ENCODE results near the gene SELE.

Gene SELE

DNA sequence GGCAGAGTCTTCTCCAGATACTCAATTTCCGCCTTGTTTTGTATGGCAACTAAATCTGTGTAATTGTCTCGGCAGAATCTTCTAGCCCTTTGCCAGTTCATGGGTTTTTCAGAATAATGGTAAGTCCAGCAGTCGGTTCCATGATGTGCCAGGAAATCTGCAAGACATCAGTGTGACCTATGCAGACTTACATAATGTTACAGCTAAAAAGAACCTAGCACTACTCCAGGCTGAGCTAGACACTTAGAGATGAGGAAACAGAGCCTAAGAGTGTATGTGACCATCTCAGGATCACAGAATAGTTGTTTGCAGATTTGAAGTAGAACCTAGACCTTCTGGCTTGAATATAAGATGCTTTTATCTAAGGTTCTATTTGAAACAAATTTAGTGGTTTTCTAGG, 25.2 kb downstream of the SELE start:
- H3K27me3 Mint-ChIP-seq = no peaks in the 10 kb centered on the region
- H3K9me3 Mint-ChIP-seq = peaks cover 7% of the 10 kb centered on the region
- CTCF ChIA-PET = interaction anchor here (1.0 to 7.1 kb wide), 6 partner anchors 9 to 161 kb away, joined by 3 to 100 read pairs (median 24); partner anchors contain the start of gene F5
- H3K36me3 Mint-ChIP-seq = peaks cover 57% of the 10 kb centered on the region
- peaks cover 50% of the 10 kb centered on the region for H3K4me1 Mint-ChIP-seq
- peak overlapping the region; percentile 93 for H3K27ac Mint-ChIP-seq
- peak overlapping the region; percentile 88 for H3K4me3 Mint-ChIP-seq
- no peak for DNase-seq

DNA sequence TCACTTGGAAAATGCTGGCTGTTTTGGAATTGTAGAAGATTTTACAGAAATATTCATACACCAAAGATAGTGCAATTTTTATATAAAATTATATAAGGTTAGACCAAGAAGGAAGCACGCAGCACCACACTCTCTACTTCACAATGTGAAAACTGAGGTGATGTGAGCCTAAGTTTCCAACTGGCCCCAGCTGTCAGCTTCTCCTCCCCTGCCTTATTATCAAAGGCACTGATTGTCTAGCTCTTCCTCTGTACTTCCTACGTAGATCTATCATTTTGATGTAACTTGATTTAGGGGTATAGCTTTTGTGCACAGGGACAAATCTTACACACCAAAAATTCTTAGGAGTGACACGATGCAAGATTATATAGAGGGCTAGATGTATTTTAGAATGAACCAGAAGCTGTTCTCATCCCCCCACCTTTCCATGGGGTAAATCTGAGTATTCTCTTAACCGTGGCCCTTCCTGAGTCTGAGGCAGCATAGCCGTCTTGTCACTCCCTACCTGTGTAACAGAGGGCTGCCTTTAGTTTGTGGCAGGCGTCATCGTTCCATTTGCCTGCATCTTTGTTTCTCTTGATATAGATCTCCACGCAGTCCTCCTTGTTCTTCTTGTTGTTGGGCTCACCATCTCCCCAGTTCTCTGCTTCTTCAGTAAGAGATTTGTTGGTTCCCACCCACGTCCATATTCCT, 25.8 kb downstream of the SELE start:
- peak; percentile 47 for DNase-seq
- H3K4me3 Mint-ChIP-seq = peak overlapping the region; percentile 88
- CTCF ChIA-PET = interaction anchor here (1.0 to 7.1 kb wide), 6 partner anchors 9 to 161 kb away, joined by 3 to 100 read pairs (median 24); partner anchors contain the start of gene F5
- H3K27ac Mint-ChIP-seq = peak overlapping the region; percentile 93
- H3K4me1 Mint-ChIP-seq = peaks cover 56% of the 10 kb centered on the region
- H3K9me3 Mint-ChIP-seq = peaks cover 1% of the 10 kb centered on the region
- peaks cover 60% of the 10 kb centered on the region for H3K36me3 Mint-ChIP-seq
- H3K27me3 Mint-ChIP-seq = no peaks in the 10 kb centered on the region

DNA sequence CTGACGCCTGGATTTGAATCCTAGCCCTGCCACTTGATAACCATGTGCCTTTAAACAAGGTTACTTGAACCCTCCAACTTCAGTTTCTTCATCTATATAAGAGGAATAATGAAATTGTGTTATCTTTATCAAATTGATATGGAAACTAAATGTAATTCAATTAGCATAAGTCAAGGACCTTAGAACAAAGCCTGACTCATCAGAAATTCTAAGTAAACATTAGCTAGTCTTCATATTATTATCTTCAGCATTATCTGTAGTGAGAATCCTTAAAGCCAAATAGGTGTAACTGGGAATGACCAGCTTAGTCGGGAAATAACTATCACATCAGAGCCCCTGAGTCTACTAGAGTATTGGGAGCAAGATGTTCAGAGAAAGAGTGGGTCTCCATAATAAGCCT, 29.1 kb downstream of the SELE start:
- Mint-ChIP-seq H3K27ac (peak overlapping the region; percentile 82), H3K36me3 (peaks cover 87% of the 10 kb centered on the region), H3K9me3 (no peaks in the 10 kb centered on the region), H3K4me3 (peak overlapping the region; percentile 88), H3K27me3 (no peaks in the 10 kb centered on the region), H3K4me1 (peaks cover 76% of the 10 kb centered on the region)
- DNase-seq = no peak
- CTCF ChIA-PET = interaction anchor here (1.7 to 7.1 kb wide), 3 partner anchors 11 to 118 kb away, joined by 8 to 100 read pairs (median 62); partner anchors contain the start of gene F5

DNA sequence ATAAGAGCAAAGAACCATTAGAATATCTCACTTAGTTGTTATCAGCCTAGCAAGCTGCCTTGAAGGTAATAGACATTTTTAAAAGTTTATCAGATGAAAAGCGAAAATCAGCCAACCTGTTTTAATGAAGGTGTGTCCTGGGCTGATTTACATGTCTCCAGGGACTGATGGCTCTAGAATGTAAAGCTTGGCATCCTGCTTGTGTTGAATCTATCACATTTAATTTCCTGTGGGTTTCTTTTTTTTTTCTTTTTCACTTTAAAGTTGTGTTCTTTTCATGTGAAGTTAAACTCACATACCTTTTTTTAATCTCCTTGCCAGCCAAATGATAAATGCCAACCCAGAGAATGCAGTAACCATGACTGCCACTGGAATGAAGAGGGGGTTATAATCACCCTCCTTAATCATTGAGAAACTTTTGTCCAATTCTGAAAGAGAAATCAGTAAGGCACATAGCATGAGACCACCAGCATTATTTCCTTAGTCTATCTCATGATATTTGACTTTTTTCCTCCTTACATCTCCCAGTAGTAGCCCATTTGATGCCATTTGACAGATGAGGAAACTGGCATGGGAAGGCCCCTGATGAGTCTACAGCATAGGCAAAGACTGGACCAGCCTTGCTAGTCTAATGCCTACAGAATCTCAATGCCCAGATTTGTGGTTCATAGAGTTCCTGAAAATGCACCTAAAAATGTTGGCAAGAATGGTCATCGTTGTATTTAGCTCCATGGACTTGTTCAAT, 32.4 kb downstream of the SELE start:
- Mint-ChIP-seq H3K9me3 (no peaks in the 10 kb centered on the region), H3K36me3 (peaks cover 96% of the 10 kb centered on the region), H3K4me1 (peaks cover 98% of the 10 kb centered on the region), H3K27ac (peak overlapping the region; percentile 82), H3K27me3 (no peaks in the 10 kb centered on the region), H3K4me3 (peak overlapping the region; percentile 50)
- no peak for DNase-seq
- CTCF ChIA-PET = interaction anchor here (0.9 to 3.5 kb wide), 7 partner anchors 9 to 117 kb away, joined by 3 to 14 read pairs (median 7); partner anchors contain the start of gene F5

DNA sequence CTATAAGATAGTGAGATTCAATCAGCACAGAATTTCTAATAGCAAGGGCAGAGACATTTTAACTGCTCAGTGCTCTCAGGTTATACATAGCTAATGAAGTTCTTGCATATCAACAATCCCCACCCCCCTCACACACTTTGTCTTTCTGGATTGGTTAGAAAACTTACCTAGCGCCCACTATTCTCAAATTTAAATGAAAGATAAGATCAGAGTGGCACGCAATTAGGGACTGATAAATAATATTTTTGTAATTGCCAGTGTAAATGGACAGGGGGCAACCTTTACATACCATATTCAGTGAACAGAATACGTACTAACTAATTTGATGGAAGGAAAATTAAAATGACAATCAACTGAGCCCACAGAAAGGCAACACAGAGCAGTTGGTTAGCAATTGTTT, 34.2 kb downstream of the SELE start:
- H3K4me3 Mint-ChIP-seq = peak overlapping the region; percentile 27
- peaks cover 96% of the 10 kb centered on the region for H3K36me3 Mint-ChIP-seq
- CTCF ChIA-PET = interaction anchor here (0.9 to 3.5 kb wide), 5 partner anchors 8 to 98 kb away, joined by 3 to 14 read pairs (median 5); no protein-coding TSS in a partner anchor
- H3K9me3 Mint-ChIP-seq = no peaks in the 10 kb centered on the region
- peak overlapping the region; percentile 88 for H3K27ac Mint-ChIP-seq
- no peak for DNase-seq
- no peaks in the 10 kb centered on the region for H3K27me3 Mint-ChIP-seq
- peaks cover 98% of the 10 kb centered on the region for H3K4me1 Mint-ChIP-seq

DNA sequence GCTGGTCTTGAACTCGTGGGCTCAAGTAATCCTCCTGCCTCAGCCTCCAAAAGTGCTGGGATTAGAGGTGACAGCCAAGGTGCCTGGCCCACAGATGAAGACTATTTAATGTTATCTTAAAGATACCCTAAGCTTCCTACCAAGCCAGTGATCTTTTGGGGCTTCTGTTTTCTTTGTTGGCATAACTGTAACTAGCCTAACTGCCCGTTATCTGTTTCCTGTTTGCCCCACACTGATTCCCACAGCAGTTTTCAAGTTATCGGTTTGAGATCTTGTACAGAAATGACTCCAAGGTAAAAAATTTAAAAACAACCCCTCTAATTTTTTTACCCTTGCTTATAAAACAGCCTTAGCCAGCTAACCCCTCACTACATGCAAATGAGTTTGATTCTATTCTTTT, 34.9 kb downstream of the SELE start:
- H3K36me3 Mint-ChIP-seq = peaks cover 95% of the 10 kb centered on the region
- peak overlapping the region; percentile 88 for H3K27ac Mint-ChIP-seq
- CTCF ChIA-PET = interaction anchor here (0.6 to 3.5 kb wide), 5 partner anchors 9 to 207 kb away, joined by 3 to 14 read pairs (median 3); no protein-coding TSS in a partner anchor
- DNase-seq = peak; percentile 34
- H3K4me1 Mint-ChIP-seq = peaks cover 98% of the 10 kb centered on the region
- H3K4me3 Mint-ChIP-seq = peak overlapping the region; percentile 27
- H3K9me3 Mint-ChIP-seq = no peaks in the 10 kb centered on the region
- H3K27me3 Mint-ChIP-seq = no peaks in the 10 kb centered on the region

DNA sequence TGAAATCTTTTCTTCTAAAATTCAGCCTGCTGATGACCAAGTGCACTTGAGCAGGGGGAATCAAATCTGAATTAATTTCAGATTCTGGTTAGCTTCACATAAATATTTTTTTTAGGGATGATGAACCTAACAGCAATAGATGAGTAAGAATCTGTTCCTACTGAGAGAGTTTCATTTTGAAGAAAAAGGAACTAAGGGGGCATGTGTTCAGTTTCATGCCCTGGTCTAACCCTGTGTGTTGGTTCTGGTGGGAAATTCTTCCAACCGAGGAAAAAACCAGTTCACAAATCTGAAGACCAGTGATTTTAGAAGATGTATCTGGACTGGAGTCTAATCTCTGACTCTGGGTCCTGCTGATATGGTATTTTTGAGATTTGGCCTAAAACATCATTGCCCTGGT, 36.1 kb downstream of the SELE start:
- Mint-ChIP-seq H3K36me3 (peaks cover 92% of the 10 kb centered on the region), H3K9me3 (no peaks in the 10 kb centered on the region), H3K27me3 (no peaks in the 10 kb centered on the region), H3K4me1 (peaks cover 98% of the 10 kb centered on the region), H3K4me3 (no peak overlapping the region), H3K27ac (peak overlapping the region; percentile 88)
- no peak for DNase-seq
- CTCF ChIA-PET = interaction anchor here (1.3 to 7.8 kb wide), 4 partner anchors 10 to 119 kb away, joined by 3 to 62 read pairs (median 32); no protein-coding TSS in a partner anchor

DNA sequence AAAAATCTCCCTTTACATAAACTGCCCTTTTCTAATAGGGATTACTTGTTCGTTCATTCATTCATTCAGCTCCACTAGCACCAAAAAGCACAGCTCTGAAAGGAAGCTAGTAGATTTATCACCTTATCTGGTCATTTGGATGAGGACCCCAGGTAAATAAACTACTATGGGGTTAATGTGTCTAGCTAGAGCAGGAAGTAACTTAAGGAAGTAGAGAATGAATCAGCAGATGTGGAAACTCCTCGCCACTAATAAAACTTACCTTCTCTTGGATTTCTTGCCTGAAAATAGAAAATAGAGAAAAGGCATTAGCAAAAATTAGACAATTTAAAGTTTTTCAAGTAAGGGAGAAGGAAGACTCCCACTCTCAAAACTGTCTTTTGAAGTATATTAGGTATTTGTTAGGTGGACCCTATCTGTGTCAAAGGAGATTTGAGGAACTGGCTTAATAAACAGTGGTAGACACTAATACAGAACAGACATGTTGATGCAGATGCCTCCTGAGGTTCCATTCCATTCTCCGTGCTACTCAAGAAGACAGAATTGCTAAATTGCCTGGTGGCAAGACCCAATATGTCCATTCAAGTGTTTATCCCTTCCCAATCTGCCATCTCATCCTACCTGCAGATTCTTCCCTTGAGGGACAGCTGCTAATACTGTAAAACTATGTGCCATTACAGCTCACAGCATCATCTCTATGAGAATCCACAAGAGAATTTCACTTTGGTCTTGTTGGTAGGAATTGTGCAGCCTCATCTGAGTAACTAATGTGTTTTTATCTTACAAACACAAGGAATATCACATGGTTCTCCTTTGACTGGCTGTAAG, 37.4 kb downstream of the SELE start:
- CTCF ChIA-PET = interaction anchor here (1.1 to 7.8 kb wide), 7 partner anchors 11 to 146 kb away, joined by 3 to 62 read pairs (median 8); partner anchors contain the start of gene F5
- Mint-ChIP-seq H3K4me1 (peaks cover 96% of the 10 kb centered on the region), H3K4me3 (peak overlapping the region; percentile 24), H3K9me3 (no peaks in the 10 kb centered on the region), H3K36me3 (peaks cover 85% of the 10 kb centered on the region), H3K27ac (peak overlapping the region; percentile 95), H3K27me3 (no peaks in the 10 kb centered on the region)
- no peak for DNase-seq

DNA sequence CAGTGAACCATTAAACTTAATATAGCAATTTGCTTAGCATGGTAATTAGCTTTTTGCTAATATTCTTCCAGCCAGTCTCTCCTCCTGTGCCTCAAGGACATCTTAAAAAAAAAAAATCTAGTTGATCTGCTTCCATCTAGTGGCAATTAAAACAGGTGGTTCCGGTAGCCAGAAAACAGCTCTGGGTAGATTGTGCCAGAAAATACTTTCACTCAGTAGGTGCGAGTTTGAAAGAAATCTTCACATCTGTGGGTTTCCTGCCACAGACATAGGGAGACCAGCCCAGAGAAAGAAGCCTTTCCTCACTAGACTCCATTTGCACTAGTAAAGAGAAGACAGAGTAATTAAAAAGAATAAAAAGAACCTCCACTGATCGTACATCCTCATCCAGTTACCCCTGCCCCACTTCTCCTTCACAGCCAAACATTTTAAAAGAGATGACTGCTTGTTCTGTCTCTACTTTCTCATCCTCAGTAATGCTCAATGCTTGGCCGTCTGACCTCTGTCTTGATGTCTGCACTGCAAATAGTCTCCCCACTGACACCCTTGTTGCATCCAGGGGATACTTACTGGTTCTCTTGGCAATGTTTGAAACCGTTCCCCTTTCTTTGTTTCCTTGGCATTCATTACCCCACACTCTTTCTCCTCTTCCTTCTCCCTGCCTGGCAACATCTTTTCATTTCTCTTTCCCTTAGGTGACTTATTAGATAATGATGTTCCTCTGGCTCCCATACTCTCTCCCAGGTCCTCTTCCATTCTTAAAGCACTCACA, 39.4 kb downstream of the SELE start:
- CTCF ChIA-PET = interaction anchor here (0.6 to 7.8 kb wide), 14 partner anchors 8 to 141 kb away, joined by 3 to 151 read pairs (median 4); partner anchors contain the start of gene F5
- Mint-ChIP-seq H3K27me3 (no peaks in the 10 kb centered on the region), H3K4me3 (peak overlapping the region; percentile 39), H3K4me1 (peaks cover 98% of the 10 kb centered on the region), H3K36me3 (peaks cover 85% of the 10 kb centered on the region), H3K27ac (peak overlapping the region; percentile 95), H3K9me3 (no peaks in the 10 kb centered on the region)
- DNase-seq = peak; percentile 66

DNA sequence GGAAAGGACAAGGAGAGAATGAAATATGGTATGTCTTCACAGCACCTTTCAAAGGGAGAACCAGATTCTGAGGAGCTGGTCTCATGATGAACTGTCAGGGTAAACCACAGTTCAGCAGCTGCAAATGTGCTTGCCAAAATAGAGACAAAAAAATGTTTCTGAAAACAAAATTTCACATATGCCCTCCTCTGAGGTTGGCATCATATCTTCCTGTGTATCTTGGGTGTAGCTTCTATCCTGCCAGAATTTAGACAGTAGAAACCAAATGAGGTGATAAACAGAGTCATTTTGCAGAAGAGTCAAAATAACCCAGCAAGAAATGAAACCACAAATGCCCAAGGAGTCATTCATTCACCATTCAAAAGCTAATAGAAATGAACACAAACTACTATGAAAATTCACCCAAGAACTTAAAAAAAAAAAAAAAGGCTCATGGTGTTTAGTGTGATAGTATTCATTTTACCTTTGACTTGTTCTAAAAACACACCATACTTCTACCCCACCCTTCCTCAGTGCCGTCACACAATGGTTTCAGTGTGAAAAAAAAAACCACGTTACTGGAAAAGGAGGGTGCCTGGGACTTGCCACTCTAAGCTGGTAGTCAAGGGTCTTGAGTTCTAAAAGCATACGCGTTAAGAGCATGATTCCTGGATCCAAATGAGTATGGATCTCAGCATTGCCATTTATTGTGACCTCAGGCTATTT, 41.0 kb downstream of the SELE start:
- Mint-ChIP-seq H3K27ac (peak overlapping the region; percentile 95), H3K4me3 (peak overlapping the region; percentile 39), H3K27me3 (no peaks in the 10 kb centered on the region), H3K36me3 (peaks cover 72% of the 10 kb centered on the region), H3K4me1 (peaks cover 95% of the 10 kb centered on the region), H3K9me3 (no peaks in the 10 kb centered on the region)
- DNase-seq = peak; percentile 61
- CTCF ChIA-PET = interaction anchor here (1.0 to 7.8 kb wide), 8 partner anchors 10 to 112 kb away, joined by 3 to 151 read pairs (median 10); partner anchors contain the start of gene F5

DNA sequence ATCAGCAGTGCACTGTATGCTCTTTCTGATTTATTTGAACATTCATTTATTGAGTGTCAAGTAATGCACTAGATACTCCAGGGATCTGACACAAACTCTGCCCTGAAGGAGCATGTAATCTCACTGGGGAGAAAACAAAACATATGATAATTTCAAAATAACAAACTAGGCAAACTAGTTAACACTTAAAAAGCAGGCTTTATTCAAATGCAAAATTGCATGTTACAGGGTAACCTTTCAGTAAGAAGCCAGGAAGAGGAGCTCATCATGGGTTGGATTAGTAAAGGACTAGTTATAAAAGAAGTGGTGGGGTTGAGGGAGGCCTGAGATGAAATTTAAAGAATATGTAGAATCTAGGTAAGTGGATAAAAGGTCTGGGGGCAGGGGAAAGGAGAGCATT, 43.4 kb downstream of the SELE start:
- Mint-ChIP-seq H3K9me3 (no peaks in the 10 kb centered on the region), H3K4me3 (no peak overlapping the region), H3K4me1 (peaks cover 72% of the 10 kb centered on the region), H3K27ac (peak overlapping the region; percentile 95), H3K36me3 (peaks cover 51% of the 10 kb centered on the region), H3K27me3 (no peaks in the 10 kb centered on the region)
- DNase-seq = no peak
- CTCF ChIA-PET = interaction anchor here (1.6 to 7.8 kb wide), 4 partner anchors 17 to 104 kb away, joined by 3 to 151 read pairs (median 35); partner anchors contain the start of gene F5

DNA sequence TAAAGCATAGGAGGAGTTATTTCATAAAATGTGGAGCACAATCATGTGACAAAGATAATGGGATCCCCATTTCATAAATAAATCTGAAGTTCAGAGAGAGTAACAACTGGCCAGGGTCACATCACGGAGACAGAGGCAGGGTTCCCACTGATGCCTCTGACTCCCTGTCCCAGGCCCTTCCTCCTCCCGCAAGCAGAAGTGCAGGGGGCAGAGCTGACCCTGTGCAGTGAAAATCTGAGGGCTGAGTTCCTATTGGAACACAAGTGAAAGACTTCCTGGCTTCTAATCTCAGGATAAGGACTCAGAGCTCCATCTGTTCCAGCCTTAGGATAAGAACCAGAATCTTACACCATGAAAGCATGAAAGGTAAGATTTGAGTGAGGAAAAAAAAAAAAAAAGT, 44.5 kb downstream of the SELE start:
- no peaks in the 10 kb centered on the region for H3K27me3 Mint-ChIP-seq
- CTCF ChIA-PET = interaction anchor here (0.9 to 5.9 kb wide), 3 partner anchors 8 to 87 kb away, joined by 3 to 151 read pairs (median 3); no protein-coding TSS in a partner anchor
- H3K4me3 Mint-ChIP-seq = no peak overlapping the region
- peaks cover 61% of the 10 kb centered on the region for H3K4me1 Mint-ChIP-seq
- peak overlapping the region; percentile 59 for H3K27ac Mint-ChIP-seq
- no peaks in the 10 kb centered on the region for H3K9me3 Mint-ChIP-seq
- peaks cover 40% of the 10 kb centered on the region for H3K36me3 Mint-ChIP-seq
- no peak for DNase-seq
